ENCODE data around the gene NBPF4. TPM values are rescaled to one million over a fixed set of nuclear protein-coding genes. Genes with fewer than 3 reads are reported as not detected.
"Not testable (repeated sequence)": the region's sequence is repeated elsewhere in the genome, so short reads cannot be mapped to it uniquely, and the experiment has no call there.

The NBPF4 gene
- total RNA-seq, 1 experiment from 2014 or later: not detected

DNA sequence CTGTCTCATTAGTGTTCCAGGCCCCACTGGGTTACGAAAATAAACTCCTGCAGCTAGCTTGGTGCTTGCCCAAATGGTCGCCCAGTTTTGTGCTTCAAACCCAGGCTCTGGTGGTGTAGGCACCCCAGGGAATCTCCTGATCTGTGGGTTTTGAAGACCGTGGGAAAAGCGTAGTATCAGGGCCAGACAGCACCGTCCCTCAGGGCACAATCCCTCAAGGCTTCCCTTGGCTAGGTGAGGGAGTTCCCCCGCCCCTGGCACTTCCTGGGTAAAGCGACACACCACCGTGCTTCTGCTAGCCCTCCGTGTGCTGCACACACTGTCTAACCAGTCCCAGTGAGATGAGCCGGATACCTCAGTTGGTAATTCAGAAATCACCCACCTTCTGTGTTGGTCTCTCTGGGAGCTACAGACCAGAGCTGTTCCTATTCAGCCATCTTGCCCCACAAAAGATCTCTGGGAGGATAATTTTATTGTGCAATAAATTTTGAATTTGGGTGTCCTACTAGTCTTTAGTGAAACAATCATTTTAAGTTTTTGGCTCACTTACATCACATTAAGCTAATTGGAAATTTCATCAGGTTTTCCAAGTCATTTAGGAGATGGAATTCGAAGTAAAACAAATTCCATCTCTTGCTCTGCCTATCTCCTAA is 34.3 kb downstream of the NBPF4 start:
- ATAC-seq: peak; percentile 55
- no peak for DNase-seq (ENCODE audit: low spot score)
- Mint-ChIP-seq H3K36me3 (peaks cover 2% of the 10 kb centered on the region; the same call in 1 of the 2 replicates), H3K27me3 (ENCODE audit: low read depth) (peaks cover 8% of the 10 kb centered on the region), H3K9me3 (peaks cover 13% of the 10 kb centered on the region), H3K4me3 (no peak overlapping the region), H3K27ac (no peak overlapping the region), H3K4me1 (peaks cover 15% of the 10 kb centered on the region)
- ChIA-PET CTCF (interaction anchor here (0.9 to 1.9 kb wide), 3 partner anchors 9 to 427 kb away, joined by 3 to 4 read pairs (median 4); no protein-coding TSS in a partner anchor), POLR2A (no interaction called here)
- TF ChIP-seq JUN (CRISPR knock-in tag; IDR thresholded peaks at IDR 0.05) (no peak), RORB (CRISPR knock-in tag; IDR thresholded peaks at IDR 0.05) (no peak)
- TF ChIP-seq, protein P1, sequence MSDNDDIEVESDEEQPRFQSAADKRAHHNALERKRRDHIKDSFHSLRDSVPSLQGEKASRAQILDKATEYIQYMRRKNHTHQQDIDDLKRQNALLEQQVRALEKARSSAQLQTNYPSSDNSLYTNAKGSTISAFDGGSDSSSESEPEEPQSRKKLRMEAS (CRISPR knock-in tag; IDR thresholded peaks at IDR 0.05): no peak
- TF ChIP-seq, protein P2, sequence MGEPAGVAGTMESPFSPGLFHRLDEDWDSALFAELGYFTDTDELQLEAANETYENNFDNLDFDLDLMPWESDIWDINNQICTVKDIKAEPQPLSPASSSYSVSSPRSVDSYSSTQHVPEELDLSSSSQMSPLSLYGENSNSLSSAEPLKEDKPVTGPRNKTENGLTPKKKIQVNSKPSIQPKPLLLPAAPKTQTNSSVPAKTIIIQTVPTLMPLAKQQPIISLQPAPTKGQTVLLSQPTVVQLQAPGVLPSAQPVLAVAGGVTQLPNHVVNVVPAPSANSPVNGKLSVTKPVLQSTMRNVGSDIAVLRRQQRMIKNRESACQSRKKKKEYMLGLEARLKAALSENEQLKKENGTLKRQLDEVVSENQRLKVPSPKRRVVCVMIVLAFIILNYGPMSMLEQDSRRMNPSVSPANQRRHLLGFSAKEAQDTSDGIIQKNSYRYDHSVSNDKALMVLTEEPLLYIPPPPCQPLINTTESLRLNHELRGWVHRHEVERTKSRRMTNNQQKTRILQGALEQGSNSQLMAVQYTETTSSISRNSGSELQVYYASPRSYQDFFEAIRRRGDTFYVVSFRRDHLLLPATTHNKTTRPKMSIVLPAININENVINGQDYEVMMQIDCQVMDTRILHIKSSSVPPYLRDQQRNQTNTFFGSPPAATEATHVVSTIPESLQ (CRISPR knock-in tag; IDR thresholded peaks at IDR 0.05): no peak

DNA sequence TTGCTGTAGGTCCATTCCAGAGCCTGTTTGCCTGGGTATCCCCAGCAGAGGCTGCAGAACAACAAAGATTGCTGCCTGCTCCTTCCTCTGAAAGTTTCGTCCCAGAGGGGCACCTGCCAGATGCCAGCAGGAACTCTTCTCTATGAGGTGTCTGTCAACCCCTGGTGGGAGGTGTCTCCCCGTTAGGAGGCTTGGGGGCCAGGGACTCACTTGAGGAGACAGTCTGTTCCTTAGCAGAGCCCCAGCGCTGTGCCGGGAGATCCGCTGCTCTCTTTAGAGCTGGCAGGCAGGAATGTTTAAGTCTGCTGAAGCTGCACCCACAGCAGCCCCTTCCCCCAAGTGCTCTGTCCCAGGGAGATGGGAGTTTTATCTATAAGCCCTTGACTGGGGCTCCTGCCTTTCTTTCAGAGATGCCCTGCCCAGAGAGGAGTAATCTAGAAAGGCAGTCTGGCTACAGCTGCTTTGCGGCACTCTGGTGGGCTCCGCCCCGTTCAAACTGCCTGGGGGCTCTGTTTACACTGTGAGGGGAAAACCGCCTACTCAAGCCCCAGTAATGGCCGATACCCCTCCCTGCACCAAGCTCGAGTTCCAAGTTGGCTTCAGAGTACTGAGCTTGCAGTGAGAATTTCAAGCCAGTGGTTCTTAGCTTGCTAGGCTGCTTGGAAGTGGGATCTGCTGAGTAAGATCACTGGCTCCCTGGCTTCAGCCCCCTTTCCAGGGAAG is 35.0 kb downstream of the NBPF4 start:
- CTCF ChIA-PET: interaction anchor here (0.9 to 1.8 kb wide), 2 partner anchors 8 to 426 kb away, joined by 3 to 4 read pairs; no protein-coding TSS in a partner anchor

DNA sequence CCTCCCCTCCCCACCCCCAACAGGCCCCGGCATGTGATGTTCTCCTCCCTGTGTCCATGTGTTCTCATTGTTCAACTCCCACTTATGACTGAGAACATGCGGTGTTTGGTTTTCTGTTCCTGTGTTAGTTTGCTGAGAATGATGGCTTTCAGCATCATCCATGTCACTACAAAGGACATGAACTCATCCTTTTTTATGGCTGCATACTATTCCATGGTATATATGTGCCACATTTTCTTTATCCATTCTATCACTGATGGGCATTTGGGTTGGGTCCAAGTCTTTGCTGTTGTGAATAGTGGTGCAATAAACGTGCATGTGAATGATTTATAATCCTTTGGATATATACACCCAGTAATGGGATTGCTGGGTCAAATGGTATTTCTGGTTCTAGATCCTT is 40.3 kb downstream of the NBPF4 start:
- H3K36me3 Mint-ChIP-seq; H3K27ac Mint-ChIP-seq; POLR2A ChIA-PET; H3K4me3 Mint-ChIP-seq; CTCF ChIA-PET; DNase-seq (ENCODE audit: low spot score); ATAC-seq: not testable (repeated sequence)
- Mint-ChIP-seq H3K4me1 (peaks cover 20% of the 10 kb centered on the region), H3K9me3 (peaks cover 23% of the 10 kb centered on the region), H3K27me3 (ENCODE audit: low read depth) (peaks cover 12% of the 10 kb centered on the region)

More for the DNA sequence above, 35.0 kb downstream of the NBPF4 start:
- ATAC-seq: peak; percentile 95
- peaks cover 19% of the 10 kb centered on the region for H3K9me3 Mint-ChIP-seq
- peaks cover 15% of the 10 kb centered on the region for H3K4me1 Mint-ChIP-seq
- H3K27ac Mint-ChIP-seq: no peak overlapping the region
- TF ChIP-seq ZNF396 (CRISPR knock-in tag; IDR thresholded peaks at IDR 0.05; ENCODE audit: borderline replicate concordance) (no peak), FOXJ3 (CRISPR knock-in tag; IDR thresholded peaks at IDR 0.05; ENCODE audit: borderline replicate concordance) (no peak), KAT7 (CRISPR knock-in tag; IDR thresholded peaks at IDR 0.05; ENCODE audit: borderline replicate concordance) (no peak), TEAD1 (CRISPR knock-in tag; IDR thresholded peaks at IDR 0.05) (no peak), ELF4 (CRISPR knock-in tag; IDR thresholded peaks at IDR 0.05; ENCODE audit: low read depth) (no peak), TCF7 (CRISPR knock-in tag; IDR thresholded peaks at IDR 0.05; ENCODE audit: low read depth) (no peak), NR1H2 (CRISPR knock-in tag; IDR thresholded peaks at IDR 0.05) (no peak), SMAD4 (CRISPR knock-in tag; IDR thresholded peaks at IDR 0.05) (no peak), GTF2I (CRISPR knock-in tag; conservative IDR thresholded peaks at IDR 0.05) (no peak), MXD4 (CRISPR knock-in tag; IDR thresholded peaks at IDR 0.05; ENCODE audit: borderline replicate concordance) (no peak)
- TF ChIP-seq, protein P3, sequence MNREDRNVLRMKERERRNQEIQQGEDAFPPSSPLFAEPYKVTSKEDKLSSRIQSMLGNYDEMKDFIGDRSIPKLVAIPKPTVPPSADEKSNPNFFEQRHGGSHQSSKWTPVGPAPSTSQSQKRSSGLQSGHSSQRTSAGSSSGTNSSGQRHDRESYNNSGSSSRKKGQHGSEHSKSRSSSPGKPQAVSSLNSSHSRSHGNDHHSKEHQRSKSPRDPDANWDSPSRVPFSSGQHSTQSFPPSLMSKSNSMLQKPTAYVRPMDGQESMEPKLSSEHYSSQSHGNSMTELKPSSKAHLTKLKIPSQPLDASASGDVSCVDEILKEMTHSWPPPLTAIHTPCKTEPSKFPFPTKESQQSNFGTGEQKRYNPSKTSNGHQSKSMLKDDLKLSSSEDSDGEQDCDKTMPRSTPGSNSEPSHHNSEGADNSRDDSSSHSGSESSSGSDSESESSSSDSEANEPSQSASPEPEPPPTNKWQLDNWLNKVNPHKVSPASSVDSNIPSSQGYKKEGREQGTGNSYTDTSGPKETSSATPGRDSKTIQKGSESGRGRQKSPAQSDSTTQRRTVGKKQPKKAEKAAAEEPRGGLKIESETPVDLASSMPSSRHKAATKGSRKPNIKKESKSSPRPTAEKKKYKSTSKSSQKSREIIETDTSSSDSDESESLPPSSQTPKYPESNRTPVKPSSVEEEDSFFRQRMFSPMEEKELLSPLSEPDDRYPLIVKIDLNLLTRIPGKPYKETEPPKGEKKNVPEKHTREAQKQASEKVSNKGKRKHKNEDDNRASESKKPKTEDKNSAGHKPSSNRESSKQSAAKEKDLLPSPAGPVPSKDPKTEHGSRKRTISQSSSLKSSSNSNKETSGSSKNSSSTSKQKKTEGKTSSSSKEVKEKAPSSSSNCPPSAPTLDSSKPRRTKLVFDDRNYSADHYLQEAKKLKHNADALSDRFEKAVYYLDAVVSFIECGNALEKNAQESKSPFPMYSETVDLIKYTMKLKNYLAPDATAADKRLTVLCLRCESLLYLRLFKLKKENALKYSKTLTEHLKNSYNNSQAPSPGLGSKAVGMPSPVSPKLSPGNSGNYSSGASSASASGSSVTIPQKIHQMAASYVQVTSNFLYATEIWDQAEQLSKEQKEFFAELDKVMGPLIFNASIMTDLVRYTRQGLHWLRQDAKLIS (CRISPR knock-in tag; IDR thresholded peaks at IDR 0.05; ENCODE audit: borderline replicate concordance): no peak
- TF ChIP-seq, protein P4, sequence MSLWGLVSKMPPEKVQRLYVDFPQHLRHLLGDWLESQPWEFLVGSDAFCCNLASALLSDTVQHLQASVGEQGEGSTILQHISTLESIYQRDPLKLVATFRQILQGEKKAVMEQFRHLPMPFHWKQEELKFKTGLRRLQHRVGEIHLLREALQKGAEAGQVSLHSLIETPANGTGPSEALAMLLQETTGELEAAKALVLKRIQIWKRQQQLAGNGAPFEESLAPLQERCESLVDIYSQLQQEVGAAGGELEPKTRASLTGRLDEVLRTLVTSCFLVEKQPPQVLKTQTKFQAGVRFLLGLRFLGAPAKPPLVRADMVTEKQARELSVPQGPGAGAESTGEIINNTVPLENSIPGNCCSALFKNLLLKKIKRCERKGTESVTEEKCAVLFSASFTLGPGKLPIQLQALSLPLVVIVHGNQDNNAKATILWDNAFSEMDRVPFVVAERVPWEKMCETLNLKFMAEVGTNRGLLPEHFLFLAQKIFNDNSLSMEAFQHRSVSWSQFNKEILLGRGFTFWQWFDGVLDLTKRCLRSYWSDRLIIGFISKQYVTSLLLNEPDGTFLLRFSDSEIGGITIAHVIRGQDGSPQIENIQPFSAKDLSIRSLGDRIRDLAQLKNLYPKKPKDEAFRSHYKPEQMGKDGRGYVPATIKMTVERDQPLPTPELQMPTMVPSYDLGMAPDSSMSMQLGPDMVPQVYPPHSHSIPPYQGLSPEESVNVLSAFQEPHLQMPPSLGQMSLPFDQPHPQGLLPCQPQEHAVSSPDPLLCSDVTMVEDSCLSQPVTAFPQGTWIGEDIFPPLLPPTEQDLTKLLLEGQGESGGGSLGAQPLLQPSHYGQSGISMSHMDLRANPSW (CRISPR knock-in tag; conservative IDR thresholded peaks at IDR 0.05; ENCODE audit: low read depth): no peak
- TF ChIP-seq, protein P5, sequence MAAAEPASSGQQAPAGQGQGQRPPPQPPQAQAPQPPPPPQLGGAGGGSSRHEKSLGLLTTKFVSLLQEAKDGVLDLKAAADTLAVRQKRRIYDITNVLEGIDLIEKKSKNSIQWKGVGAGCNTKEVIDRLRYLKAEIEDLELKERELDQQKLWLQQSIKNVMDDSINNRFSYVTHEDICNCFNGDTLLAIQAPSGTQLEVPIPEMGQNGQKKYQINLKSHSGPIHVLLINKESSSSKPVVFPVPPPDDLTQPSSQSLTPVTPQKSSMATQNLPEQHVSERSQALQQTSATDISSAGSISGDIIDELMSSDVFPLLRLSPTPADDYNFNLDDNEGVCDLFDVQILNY (CRISPR knock-in tag; IDR thresholded peaks at IDR 0.05): no peak
- TF ChIP-seq, protein P1 (CRISPR knock-in tag; IDR thresholded peaks at IDR 0.05): no peak
- TF ChIP-seq, protein P6, sequence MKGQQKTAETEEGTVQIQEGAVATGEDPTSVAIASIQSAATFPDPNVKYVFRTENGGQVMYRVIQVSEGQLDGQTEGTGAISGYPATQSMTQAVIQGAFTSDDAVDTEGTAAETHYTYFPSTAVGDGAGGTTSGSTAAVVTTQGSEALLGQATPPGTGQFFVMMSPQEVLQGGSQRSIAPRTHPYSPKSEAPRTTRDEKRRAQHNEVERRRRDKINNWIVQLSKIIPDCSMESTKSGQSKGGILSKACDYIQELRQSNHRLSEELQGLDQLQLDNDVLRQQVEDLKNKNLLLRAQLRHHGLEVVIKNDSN (CRISPR knock-in tag; IDR thresholded peaks at IDR 0.05): no peak
- POLR2A ChIA-PET: no interaction called here
- H3K4me3 Mint-ChIP-seq: no peak overlapping the region
- peaks cover 8% of the 10 kb centered on the region for H3K27me3 Mint-ChIP-seq (ENCODE audit: low read depth)
- H3K36me3 Mint-ChIP-seq: peaks cover 2% of the 10 kb centered on the region; the same call in 1 of the 2 replicates
- DNase-seq (ENCODE audit: low spot score): peak; percentile 34
